Measurements from ENCODE around the gene FOXC1. TPM values are rescaled to one million over a fixed set of nuclear protein-coding genes. Genes with fewer than 3 reads are reported as not detected.

The FOXC1 gene
- total and polyA plus RNA-seq, 2 donors from 2014 or later, result 18.0 to 58.5 TPM

- no peaks in the 10 kb centered on the region for H3K9me3 ChIP-seq (ENCODE audit: control insufficient read depth in 2 of 3, insufficient read depth in 1 of 3, low read length in 3 of 3)
- no peaks in the 10 kb centered on the region for H3K27me3 ChIP-seq (ENCODE audit: control insufficient read depth, insufficient read depth, low read length)
- no peak overlapping the region for H3K4me3 ChIP-seq (ENCODE audit: low read length in 3 of 3)
- FAIRE-seq (no peak), DNase-seq (peak in 1 of 5 donors; percentile 50)
- H3K4me1 ChIP-seq (ENCODE audit: control insufficient read depth in 2 of 3, insufficient read depth in 2 of 3, low read depth in 1 of 3, low read length in 3 of 3), result peaks cover 0 to 7% (median 0%) of the 10 kb centered on the region in 3 donors
- no peak for TF ChIP-seq CTCF (IDR thresholded peaks at IDR 0.05; ENCODE audit: borderline replicate concordance, extremely low read depth, insufficient read depth)
- intact Hi-C loops (cut with DNase I), result no loop called here
- H3K36me3 ChIP-seq (ENCODE audit: control insufficient read depth in 2 of 3, insufficient read depth in 3 of 3, low read length in 3 of 3), result no peaks in the 10 kb centered on the region
- H3K9ac ChIP-seq (ENCODE audit: low read length in 3 of 3), result no peak overlapping the region
- H3K27ac ChIP-seq (ENCODE audit: low read depth in 2 of 2, low read length in 2 of 2), result no peak overlapping the region
Observed at GRCh38 chr6:1639430-1639829, 29.7 kb downstream of the FOXC1 start.

GRCh38 chr6:1640476-1640875 is 30.8 kb downstream of the FOXC1 start:
- H3K9me3 ChIP-seq (ENCODE audit: control insufficient read depth in 2 of 3, insufficient read depth in 1 of 3, low read length in 3 of 3), result no peaks in the 10 kb centered on the region
- no peak for TF ChIP-seq CTCF (IDR thresholded peaks at IDR 0.05; ENCODE audit: borderline replicate concordance, extremely low read depth, insufficient read depth)
- no peak overlapping the region for H3K27ac ChIP-seq (ENCODE audit: low read depth in 2 of 2, low read length in 2 of 2)
- H3K4me1 ChIP-seq (ENCODE audit: control insufficient read depth in 2 of 3, insufficient read depth in 2 of 3, low read depth in 1 of 3, low read length in 3 of 3), result peaks cover 0 to 4% (median 0%) of the 10 kb centered on the region in 3 donors
- H3K9ac ChIP-seq (ENCODE audit: low read length in 3 of 3), result no peak overlapping the region
- intact Hi-C loops (cut with DNase I), result no loop called here
- H3K27me3 ChIP-seq (ENCODE audit: control insufficient read depth, insufficient read depth, low read length), result no peaks in the 10 kb centered on the region
- no peaks in the 10 kb centered on the region for H3K36me3 ChIP-seq (ENCODE audit: control insufficient read depth in 2 of 3, insufficient read depth in 3 of 3, low read length in 3 of 3)
- DNase-seq (no peak), FAIRE-seq (no peak)
- no peak overlapping the region for H3K4me3 ChIP-seq (ENCODE audit: low read length in 3 of 3)

GRCh38 chr6:1641343-1641885 is 31.7 kb downstream of the FOXC1 start:
- Histone ChIP-seq H3K27me3 (ENCODE audit: control insufficient read depth, insufficient read depth, low read length) (no peaks in the 10 kb centered on the region), H3K27ac (ENCODE audit: low read depth in 2 of 2, low read length in 2 of 2) (no peak overlapping the region), H3K9me3 (ENCODE audit: control insufficient read depth in 2 of 3, insufficient read depth in 1 of 3, low read length in 3 of 3) (no peaks in the 10 kb centered on the region), H3K36me3 (ENCODE audit: control insufficient read depth in 2 of 3, insufficient read depth in 3 of 3, low read length in 3 of 3) (no peaks in the 10 kb centered on the region), H3K4me3 (ENCODE audit: low read length in 3 of 3) (no peak overlapping the region), H3K4me1 (ENCODE audit: control insufficient read depth in 2 of 3, insufficient read depth in 2 of 3, low read depth in 1 of 3, low read length in 3 of 3) (peaks cover 0 to under 1% (median 0%) of the 10 kb centered on the region in 3 donors), H3K9ac (ENCODE audit: low read length in 3 of 3) (no peak overlapping the region)
- intact Hi-C loops (cut with DNase I), result no loop called here
- TF ChIP-seq CTCF (IDR thresholded peaks at IDR 0.05; ENCODE audit: borderline replicate concordance, extremely low read depth, insufficient read depth), result no peak
- FAIRE-seq, result no peak
- peak in 2 of 5 donors; percentile 29 to 84 for DNase-seq

GRCh38 chr6:1643111-1643510 is 33.4 kb downstream of the FOXC1 start:
- no peaks in the 10 kb centered on the region for H3K36me3 ChIP-seq (ENCODE audit: control insufficient read depth in 2 of 3, insufficient read depth in 3 of 3, low read length in 3 of 3)
- no peak overlapping the region for H3K9ac ChIP-seq (ENCODE audit: low read length in 3 of 3)
- H3K27me3 ChIP-seq (ENCODE audit: control insufficient read depth, insufficient read depth, low read length), result no peaks in the 10 kb centered on the region
- intact Hi-C loops (cut with DNase I), result no loop called here
- no peak overlapping the region for H3K4me3 ChIP-seq (ENCODE audit: low read length in 3 of 3)
- no peak for TF ChIP-seq CTCF (IDR thresholded peaks at IDR 0.05; ENCODE audit: borderline replicate concordance, extremely low read depth, insufficient read depth)
- no peak overlapping the region for H3K27ac ChIP-seq (ENCODE audit: low read depth in 2 of 2, low read length in 2 of 2)
- H3K9me3 ChIP-seq (ENCODE audit: control insufficient read depth in 2 of 3, insufficient read depth in 1 of 3, low read length in 3 of 3), result no peaks in the 10 kb centered on the region
- DNase-seq (no peak), FAIRE-seq (no peak)
- H3K4me1 ChIP-seq (ENCODE audit: control insufficient read depth in 2 of 3, insufficient read depth in 2 of 3, low read depth in 1 of 3, low read length in 3 of 3), result no peaks in the 10 kb centered on the region
